HG02973 (cell line): Measurements from ENCODE around the gene RPUSD3.

Source experiments
- ATAC-seq: cut with Tn5 transposase; IDR thresholded peaks from one replicate; pipeline ENCODE4 v1.9.1; 2021; ENCODE audit warnings: moderate library complexity; ENCODE audit not compliant: unreplicated experiment

Gene RPUSD3

GRCh38 chr3:9837701-9838582, 5.9 kb downstream of the RPUSD3 start:
- no peak for ATAC-seq

- no peak for ATAC-seq
These were observed 9.1 kb downstream of the RPUSD3 start for GRCh38 chr3:9834520-9835380.

- ATAC-seq, result no peak
These were observed 10.7 kb downstream of the RPUSD3 start for GRCh38 chr3:9833078-9833477.

GRCh38 chr3:9831253-9831652, 12.6 kb downstream of the RPUSD3 start:
- ATAC-seq, result no peak

- ATAC-seq, result no peak
These were observed 14.7 kb downstream of the RPUSD3 start for GRCh38 chr3:9828801-9829755.

GRCh38 chr3:9826815-9827573, 16.8 kb downstream of the RPUSD3 start:
- ATAC-seq, result no peak

- ATAC-seq, result no peak
These were observed 18.3 kb downstream of the RPUSD3 start for GRCh38 chr3:9825451-9826040.

- no peak for ATAC-seq
These were observed 22.9 kb downstream of the RPUSD3 start for GRCh38 chr3:9820946-9821345.

- ATAC-seq, result no peak
These were observed 23.3 kb downstream of the RPUSD3 start for GRCh38 chr3:9820543-9820942.

GRCh38 chr3:9818666-9819335, 25.0 kb downstream of the RPUSD3 start:
- ATAC-seq, result no peak

GRCh38 chr3:9817436-9817835, 26.4 kb downstream of the RPUSD3 start:
- ATAC-seq, result no peak

GRCh38 chr3:9815986-9816385, 27.8 kb downstream of the RPUSD3 start:
- no peak for ATAC-seq

GRCh38 chr3:9812870-9813483, 30.8 kb downstream of the RPUSD3 start:
- no peak for ATAC-seq

GRCh38 chr3:9810846-9811245, 33.0 kb downstream of the RPUSD3 start:
- ATAC-seq, result no peak

- no peak for ATAC-seq
These were observed 33.4 kb downstream of the RPUSD3 start for GRCh38 chr3:9810433-9810770.

- peak; percentile 31 for ATAC-seq
These were observed 34.0 kb downstream of the RPUSD3 start, which contains the start of gene TTLL3 for GRCh38 chr3:9809615-9810432. Gene TTLL3, plus strand, starts transcription at chr3:9810262. Its CDS starts 400 bp downstream, at chr3:9810662.

GRCh38 chr3:9809239-9809614, 34.6 kb downstream of the RPUSD3 start:
- no peak for ATAC-seq
